ENCODE results near the gene DNM2. TPM values are rescaled to one million over a fixed set of nuclear protein-coding genes. Genes with fewer than 3 reads are reported as not detected.

The DNM2 gene
- total RNA-seq, 2 experiments from 2014 or later: 144 to 150 TPM

DNA sequence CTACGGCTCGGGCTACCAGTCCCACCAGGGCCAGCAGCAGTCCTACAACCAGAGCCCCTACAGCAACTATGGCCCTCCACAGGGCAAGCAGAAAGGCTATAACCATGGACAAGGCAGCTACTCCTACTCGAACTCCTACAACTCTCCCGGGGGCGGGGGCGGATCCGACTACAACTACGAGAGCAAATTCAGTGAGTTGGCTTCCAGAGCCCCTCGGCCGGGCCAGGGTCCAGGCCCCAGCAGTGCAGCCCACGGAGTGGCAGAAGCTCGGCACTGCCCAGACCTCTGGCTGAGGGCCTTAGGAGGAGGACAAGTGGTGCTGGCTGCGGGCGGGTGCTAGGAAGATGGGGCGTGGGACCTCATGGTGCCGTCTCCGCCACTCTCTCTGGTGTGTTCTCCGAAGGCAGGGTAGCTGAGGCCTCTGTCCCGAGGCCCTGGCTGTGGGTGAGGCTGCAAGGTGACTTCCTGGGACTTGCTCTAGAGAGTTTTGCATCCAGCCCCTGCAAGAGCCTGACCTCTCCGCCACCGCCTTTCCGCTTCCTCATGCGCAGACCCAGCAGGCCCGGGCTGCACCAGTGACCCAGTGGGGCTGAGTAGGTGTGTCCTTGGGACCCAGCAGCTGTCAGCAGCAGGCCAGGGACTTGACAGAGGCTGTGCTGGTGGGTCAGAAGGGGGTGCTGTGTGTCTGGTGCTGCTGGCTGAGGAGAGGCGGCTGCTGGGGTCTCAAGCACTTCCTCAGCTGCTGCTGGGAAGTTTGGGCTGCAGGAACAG lies 30.2 kb upstream of the DNM2 start:
- POLR2A ChIA-PET: interaction anchor here (1.3 kb wide), 1 partner anchor 26 kb away, joined by 7 read pairs; no protein-coding TSS in a partner anchor
- CTCF ChIA-PET: interaction anchor here (0.5 to 3.7 kb wide), 2 partner anchors 12 to 154 kb away, joined by 4 to 20 read pairs; no protein-coding TSS in a partner anchor

DNA sequence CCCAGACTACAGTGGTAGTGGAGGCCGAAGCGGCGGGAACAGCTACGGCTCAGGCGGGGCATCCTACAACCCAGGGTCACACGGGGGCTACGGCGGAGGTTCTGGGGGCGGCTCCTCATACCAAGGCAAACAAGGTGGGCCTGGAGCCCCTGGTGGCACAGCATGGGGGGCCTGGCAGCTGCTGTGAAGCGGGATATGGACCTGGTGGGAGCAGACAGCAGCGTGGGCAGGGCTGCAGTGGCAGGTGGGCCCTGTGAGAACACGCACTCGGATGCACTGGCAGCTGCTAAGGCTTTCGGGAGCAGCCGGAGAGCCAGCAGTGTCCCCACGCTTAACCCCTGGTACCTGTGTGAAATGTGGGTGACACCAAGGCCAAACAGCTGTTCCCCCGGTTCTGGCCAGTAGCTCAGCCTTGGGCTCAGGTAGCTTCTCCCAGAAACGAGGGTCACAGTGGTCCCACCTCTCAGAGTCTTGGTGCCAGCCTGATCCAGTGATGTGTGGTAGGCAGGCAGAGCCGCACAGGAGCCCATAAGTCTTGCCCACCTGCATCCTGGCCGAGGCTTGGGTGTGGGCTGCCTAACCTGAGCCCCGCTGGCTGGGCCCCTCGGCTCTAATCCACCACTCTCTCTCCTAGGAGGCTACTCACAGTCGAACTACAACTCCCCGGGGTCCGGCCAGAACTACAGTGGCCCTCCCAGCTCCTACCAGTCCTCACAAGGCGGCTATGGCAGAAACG lies 29.2 kb upstream of the DNM2 start:
- ChIA-PET POLR2A (interaction anchor here (1.3 kb wide), 1 partner anchor 27 kb away, joined by 7 read pairs; no protein-coding TSS in a partner anchor), CTCF (interaction anchor here (0.5 to 3.7 kb wide), 4 partner anchors 11 to 157 kb away, joined by 3 to 20 read pairs (median 4); partner anchors contain the start of gene QTRT1)

DNA sequence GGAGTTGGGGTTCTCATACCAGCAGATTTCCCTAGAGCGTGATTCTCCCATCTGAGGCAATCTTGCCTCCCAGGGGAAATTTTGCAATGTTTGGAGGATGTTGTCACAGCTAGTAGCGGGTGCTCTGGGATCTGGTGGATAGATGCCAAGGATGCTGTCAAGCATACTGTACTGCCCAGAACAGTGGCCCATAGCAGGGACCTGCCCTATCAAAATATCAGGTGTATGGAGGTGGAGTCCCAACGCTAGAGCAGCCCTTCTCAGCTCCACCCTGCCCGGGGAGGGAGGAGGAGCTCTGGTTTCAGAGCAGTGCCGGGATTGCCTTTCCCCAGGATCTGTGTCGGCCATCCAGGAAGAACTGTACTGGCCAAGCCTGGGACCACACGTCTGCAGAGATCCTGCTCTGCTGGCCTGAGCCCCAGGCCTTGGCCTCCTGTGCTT lies 27.5 kb upstream of the DNM2 start:
- CTCF ChIA-PET: interaction anchor here (3.7 kb wide), 1 partner anchor 9 kb away, joined by 20 read pairs; no protein-coding TSS in a partner anchor
- POLR2A ChIA-PET: interaction anchor here (0.6 kb wide), 1 partner anchor 121 kb away, joined by 3 read pairs; no protein-coding TSS in a partner anchor

DNA sequence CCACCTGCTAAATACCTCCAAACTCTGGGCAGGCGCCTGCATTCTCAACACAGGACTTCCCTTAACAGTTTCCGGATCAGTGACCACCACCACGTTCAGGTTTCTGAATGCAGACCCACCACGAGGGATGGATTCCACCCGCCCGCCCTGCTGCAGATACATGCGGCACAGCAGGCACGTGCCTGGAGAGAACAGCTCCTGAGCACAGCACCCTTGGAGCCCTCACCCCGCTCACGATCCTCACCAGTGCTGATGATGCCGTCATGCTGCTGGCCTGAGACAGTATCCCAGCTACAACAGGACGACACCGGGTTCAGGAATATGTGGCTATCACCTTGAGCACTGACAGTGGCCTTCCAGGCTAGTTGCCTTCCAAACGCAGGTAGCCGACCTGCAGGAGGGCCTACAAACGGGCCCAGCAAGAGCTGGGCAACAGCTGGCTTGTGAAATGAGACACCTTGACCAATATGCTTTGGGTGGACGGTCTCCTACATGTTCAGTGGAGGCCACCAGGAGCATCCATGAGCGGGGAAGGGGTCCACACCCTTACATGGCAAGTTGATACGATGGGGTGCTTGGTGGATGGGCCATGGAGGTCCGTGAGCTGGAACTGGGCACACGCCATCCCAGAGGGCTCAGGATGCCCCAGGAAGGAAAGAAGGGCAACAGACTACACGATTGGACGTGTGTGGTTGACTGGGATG lies 26.5 kb upstream of the DNM2 start:
- CTCF ChIA-PET: interaction anchor here (0.6 to 2.2 kb wide), 3 partner anchors 26 to 47 kb away, joined by 4 to 6 read pairs (median 4); partner anchors contain the start of gene DNM2
- POLR2A ChIA-PET: interaction anchor here (0.5 kb wide), 1 partner anchor 252 kb away, joined by 3 read pairs; no protein-coding TSS in a partner anchor

DNA sequence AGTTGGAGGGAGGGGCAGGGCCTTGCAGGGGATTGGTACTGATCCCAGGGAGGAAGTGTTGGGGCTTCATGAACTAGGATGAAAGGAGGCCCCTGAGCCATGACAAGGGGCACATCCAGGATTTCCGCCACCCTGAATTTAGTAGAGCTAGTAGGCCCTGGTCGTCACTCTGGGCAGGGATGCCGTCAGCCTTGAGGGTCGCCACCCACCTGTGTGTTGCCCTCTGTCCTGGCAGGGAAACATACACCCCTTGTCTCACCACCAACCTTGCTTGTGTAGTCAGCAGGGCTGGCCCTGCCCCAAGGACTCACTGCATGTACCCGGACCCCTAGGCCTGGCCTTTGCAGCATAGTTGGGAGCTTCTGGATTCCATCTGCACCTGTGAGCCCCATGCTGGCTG lies 26.0 kb upstream of the DNM2 start:
- ChIA-PET POLR2A (no interaction called here), CTCF (interaction anchor here (0.6 to 2.2 kb wide), 5 partner anchors 20 to 124 kb away, joined by 3 to 6 read pairs (median 4); partner anchors contain the start of gene DNM2)

DNA sequence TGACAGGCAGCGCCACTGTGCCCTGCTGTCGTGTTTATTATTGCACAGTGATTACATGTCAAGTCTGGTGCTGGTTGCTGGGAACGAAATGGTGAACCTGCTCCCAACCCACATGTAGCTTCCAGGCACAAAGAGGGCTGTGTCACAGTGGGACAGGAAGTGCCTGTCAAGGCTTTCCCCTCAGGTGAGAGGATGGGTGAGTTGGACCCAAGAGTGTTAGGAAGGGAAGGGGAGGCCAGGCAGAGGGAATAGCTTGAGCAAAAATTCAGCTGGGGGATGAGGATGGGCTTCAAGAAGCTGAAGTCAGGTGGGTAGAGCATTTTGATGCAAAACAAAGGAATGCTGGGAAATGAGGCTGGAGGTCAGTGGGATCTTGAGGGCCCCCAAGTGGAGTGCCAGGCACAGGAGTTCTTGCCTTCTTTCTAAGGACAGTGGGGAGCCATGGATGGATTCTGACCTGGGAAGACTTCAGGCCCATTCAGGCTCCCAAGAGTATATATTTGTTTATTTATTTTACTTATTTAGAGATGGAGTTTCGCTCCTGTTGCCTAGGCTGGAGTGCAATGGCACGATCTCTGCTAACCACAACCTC lies 25.1 kb upstream of the DNM2 start:
- POLR2A ChIA-PET: interaction anchor here (0.6 to 1.1 kb wide), 4 partner anchors 9 to 106 kb away, joined by 3 to 5 read pairs (median 3); no protein-coding TSS in a partner anchor
- CTCF ChIA-PET: interaction anchor here (0.7 to 2.2 kb wide), 4 partner anchors 20 to 125 kb away, joined by 3 to 6 read pairs (median 3); partner anchors contain the start of gene DNM2

DNA sequence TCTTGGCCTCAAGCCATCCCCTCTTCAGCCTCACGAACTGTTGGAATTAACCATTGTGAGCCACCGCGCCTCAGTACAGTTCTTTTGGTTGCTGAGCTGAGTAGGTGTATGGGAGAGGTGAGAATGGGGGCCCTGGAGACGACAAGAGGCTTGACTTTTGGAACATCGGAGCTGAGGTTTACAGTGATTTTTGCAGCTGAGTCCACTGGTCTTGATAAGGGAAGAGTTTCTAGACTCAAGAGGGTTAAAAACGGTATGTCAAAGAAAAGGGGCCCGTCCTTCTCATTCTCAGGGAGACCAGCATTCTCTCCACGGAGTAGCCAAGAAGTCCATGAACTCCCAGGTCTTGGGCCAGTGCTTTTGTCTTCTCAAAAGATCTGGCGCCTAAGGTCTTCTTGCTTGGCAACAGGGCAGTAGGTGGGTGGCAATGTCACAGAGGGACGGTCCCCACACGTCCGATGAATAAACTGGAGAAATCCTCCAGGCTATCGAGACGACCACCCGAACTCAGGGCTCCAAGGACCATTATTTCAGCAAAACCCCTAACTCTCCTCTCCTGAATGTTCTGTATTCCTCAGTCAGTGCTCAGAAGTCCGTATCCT lies 23.1 kb upstream of the DNM2 start:
- ChIA-PET CTCF (interaction anchor here (1.6 to 2.1 kb wide), 3 partner anchors 22 to 113 kb away, joined by 4 to 10 read pairs (median 7); no protein-coding TSS in a partner anchor), POLR2A (interaction anchor here (0.5 to 1.2 kb wide), 3 partner anchors 23 to 208 kb away, joined by 3 to 8 read pairs (median 4); no protein-coding TSS in a partner anchor)

DNA sequence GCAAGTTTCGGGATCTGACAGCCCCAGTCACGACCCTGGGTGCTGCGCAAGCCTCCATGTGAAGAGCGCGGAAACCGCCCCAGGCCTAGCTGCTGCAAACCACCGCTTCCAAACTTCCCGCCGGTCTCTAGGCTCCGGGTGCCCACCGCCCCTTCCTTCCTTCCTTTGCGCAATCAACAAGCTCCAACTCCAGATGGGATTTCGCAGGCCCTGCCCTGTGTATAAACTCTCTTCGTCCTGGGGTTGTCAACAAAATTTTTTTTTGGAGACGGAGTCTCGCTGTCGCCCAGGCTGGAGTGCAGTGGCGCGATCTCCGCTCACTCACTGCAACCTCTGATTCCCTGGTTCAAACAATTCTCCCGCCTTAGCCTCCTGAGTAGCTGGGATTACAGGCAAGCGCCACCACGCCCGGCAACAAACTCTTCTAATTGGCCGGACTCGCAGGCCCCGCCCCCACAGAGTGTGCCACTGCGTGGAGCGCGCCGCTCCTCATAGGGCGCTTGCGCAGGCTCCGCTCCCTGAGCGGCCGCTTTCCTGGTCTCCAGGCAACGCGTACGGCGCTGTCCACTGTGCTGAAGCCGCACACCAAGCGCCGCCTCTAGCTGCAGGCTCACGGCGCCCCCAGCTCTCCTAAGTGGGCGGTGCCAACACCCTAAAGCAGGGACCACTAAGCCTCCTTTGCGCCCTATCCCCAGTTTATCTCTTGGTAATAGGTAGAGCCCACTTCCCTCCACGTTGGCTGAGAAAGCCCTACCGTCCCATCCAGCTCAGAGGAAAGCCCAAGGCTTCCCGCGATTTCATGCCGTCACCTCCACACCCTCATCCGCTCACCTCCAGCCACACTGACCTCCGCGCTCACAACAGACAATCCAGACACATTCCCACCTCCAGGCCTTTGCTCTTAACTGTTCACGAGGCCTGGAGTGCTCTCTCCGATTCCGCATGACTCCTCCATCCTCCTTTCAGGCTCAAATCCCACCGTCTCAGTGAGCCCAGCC lies 22.2 kb upstream of the DNM2 start:
- ChIA-PET CTCF (interaction anchor here (0.6 to 2.1 kb wide), 7 partner anchors 21 to 431 kb away, joined by 3 to 10 read pairs (median 4); no protein-coding TSS in a partner anchor), POLR2A (interaction anchor here (0.5 to 1.2 kb wide), 2 partner anchors 38 to 209 kb away, joined by 4 to 8 read pairs; no protein-coding TSS in a partner anchor)

DNA sequence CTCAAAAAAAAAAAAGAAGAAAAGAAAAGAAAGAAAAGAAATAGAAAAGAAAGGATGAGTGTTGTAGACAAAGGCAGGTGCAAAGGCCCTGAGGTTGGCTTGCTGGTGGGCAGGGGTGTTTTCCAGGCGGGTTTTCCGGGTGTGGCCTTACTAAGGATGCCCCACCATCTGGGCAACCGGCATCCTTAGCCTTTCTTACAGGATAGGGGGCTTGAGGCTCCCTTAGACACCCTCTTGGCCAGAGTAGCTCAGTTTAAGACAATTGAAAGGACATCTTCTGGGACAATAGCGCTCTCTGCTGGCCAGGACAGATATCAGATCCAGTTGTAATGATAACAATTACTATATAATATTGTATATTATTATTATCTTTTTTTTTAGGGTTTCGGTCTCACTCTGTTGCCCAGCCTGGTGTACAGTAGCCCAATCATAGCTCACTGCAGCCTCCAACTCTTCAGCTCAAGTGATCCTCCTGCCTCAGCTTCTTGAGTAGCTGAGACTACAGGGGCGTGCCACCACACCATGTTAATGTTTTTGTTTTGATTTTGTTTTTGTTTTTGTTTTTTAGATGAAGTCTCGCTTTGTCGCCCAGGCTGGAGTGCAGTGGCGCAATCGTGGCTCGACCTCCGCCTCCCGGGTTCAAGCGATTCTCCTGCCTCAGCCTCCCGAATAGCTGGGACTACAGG lies 18.1 kb upstream of the DNM2 start:
- POLR2A ChIA-PET: interaction anchor here (0.6 to 1.1 kb wide), 4 partner anchors 95 to 190 kb away, joined by 3 to 7 read pairs (median 4); partner anchors contain the start of gene TMED1

DNA sequence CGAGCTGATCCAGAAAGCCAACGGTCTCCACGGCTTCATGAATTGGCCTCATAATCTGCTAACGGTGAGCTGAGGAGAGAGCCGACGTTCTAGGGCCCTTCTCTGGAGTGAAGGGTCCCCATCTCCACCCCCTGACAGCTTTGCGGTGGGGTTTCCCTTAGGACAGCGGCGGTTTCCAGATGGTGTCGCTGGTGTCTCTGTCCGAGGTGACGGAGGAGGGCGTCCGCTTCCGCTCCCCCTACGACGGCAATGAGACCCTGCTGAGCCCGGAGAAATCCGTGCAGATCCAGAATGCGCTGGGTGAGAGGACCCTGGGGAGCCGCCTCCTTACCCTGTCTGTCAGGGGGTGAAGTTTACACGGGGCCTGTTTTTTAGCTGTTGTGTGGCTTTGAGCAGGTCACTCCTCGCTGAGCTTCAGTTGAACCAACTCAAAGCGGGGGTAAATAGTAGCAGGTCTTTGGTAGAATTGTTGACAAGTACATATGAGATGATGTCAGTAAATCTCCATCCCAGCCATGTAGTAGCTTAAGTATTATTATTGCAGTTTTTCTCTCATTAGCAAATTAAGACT lies 15.8 kb upstream of the DNM2 start:
- ChIA-PET POLR2A (interaction anchor here (0.5 to 1.0 kb wide), 4 partner anchors 22 to 160 kb away, joined by 3 to 7 read pairs (median 4); partner anchors contain the start of gene SLC44A2), CTCF (interaction anchor here (0.5 to 5.6 kb wide), 18 partner anchors 8 to 163 kb away, joined by 3 to 76 read pairs (median 4); partner anchors contain the start of gene DNM2)

More for the DNA sequence above, 18.1 kb upstream of the DNM2 start:
- CTCF ChIA-PET: interaction anchor here (0.6 to 5.6 kb wide), 39 partner anchors 9 to 226 kb away, joined by 3 to 76 read pairs (median 5); partner anchors contain the start of genes DNM2, KRI1 and TMED1

DNA sequence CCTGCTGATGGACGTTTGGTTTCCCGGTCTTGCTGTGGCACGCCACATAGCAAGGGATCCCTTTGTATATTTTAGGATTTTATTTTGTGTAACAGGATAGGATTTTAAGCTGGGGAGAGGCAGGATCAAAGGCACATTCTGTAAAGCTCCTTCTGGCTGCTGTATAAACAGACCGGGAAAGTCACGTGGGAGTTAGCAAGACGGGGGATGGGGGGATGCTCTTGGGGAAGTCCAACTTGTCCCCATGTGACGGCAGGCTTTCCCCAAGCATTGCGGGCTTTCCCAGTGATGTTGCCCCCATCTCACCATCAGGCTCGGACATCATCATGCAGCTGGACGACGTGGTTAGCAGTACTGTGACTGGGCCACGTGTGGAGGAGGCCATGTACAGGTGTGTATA lies 10.9 kb upstream of the DNM2 start:
- ChIA-PET CTCF (interaction anchor here (0.9 kb wide), 1 partner anchor 11 kb away, joined by 3 read pairs; the partner anchor contains the start of gene DNM2), POLR2A (no interaction called here)

DNA sequence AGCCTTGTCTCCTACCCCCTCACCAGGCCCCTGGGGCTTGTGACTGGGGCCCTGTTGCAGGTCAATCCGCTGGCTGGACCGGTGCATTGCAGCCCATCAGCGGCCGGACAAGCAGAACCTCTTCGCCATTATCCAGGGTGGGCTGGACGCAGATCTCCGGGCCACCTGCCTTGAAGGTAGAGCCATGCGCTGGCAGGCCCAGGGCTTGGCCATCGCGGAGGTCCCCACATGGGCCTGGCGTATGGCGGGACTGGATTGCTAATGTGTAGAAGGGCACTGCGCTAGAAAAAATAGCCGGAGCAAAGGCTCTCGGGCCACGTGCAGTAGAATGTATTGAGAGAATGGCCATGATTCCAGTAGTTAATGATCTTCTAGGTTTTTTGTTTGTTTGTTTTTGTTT lies 10.4 kb upstream of the DNM2 start:
- ChIA-PET CTCF (no interaction called here), POLR2A (no interaction called here)

DNA sequence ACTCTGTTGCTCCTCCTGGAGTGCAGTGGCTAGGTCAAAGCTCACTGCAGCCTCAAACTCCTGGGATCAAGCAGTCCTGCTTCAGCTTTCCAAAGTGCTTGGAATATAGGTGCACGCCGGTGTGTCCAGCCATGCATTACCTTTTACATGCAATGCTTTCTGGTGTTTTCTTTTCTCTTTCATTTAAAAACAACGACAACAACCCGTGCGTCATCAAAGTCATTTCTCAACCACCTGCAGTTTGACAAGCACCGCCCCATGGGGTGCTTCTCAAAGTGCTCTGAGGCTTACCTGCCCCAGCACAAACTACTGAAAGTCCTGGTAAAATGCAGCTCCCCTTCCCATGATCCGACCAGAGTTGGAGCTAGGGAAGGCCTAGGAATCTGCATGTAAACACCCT lies 9.6 kb upstream of the DNM2 start:
- POLR2A ChIA-PET: no interaction called here

DNA sequence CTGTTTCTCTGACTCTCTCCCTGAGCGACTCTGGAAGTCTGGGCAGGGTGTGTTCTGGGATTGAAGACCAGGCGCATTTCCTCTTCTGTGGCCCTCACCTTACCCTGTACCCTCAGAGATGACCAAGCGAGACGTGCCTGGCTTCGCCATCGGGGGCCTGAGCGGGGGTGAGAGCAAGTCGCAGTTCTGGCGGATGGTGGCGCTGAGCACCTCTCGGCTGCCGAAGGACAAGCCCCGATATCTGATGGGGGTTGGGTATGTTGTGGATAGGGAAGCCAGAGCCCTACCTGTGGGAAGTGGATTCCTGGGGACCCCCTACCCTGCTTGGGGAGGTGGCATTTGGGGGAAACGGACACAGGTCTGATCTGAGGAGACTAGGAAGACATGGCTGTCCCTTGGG lies 5.8 kb upstream of the DNM2 start:
- POLR2A ChIA-PET: no interaction called here

More for the DNA sequence above, 9.6 kb upstream of the DNM2 start:
- CTCF ChIA-PET: interaction anchor here (1.2 to 2.0 kb wide), 3 partner anchors 8 to 128 kb away, joined by 3 to 6 read pairs (median 3); no protein-coding TSS in a partner anchor

DNA sequence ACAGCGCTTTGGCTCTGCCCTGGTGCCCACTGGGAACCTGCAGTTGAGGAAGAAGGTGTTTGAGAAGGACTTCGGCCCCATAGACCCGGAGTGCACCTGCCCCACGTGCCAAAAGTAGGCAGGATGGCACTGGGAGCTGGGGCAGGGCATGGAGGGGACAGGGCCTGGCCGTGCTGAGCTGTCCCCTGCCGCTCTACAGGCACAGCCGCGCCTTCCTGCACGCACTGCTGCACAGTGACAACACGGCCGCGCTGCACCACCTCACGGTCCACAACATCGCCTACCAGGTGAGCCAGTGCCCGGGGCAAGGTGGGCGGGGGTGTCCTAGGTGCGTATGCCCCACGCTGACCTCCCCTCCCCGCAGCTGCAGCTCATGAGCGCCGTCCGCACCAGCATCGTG lies 5.1 kb upstream of the DNM2 start:
- POLR2A ChIA-PET: no interaction called here
- CTCF ChIA-PET: interaction anchor here (0.6 to 9.7 kb wide), 2 partner anchors 68 to 150 kb away, joined by 3 to 82 read pairs; no protein-coding TSS in a partner anchor

More for the DNA sequence above, 5.8 kb upstream of the DNM2 start:
- CTCF ChIA-PET: interaction anchor here (0.6 kb wide), 1 partner anchor 150 kb away, joined by 4 read pairs; no protein-coding TSS in a partner anchor
